ENCODE data around the gene MAGI1.

MAGI1 gene

GRCh38 chr3:65971293-65972252 is 67.1 kb downstream of the MAGI1 start:
- DNase-seq: no peak

- DNase-seq: no peak
Observed at GRCh38 chr3:65968996-65969395, 69.7 kb downstream of the MAGI1 start.

GRCh38 chr3:65967451-65967850 is 71.3 kb downstream of the MAGI1 start:
- DNase-seq: no peak

GRCh38 chr3:65964838-65965237 is 73.9 kb downstream of the MAGI1 start:
- no peak for DNase-seq

GRCh38 chr3:65963787-65964677 is 74.7 kb downstream of the MAGI1 start:
- peak; percentile 16 for DNase-seq

- no peak for DNase-seq
Observed at GRCh38 chr3:65961733-65962132, 77.0 kb downstream of the MAGI1 start.

GRCh38 chr3:65961128-65961527 is 77.6 kb downstream of the MAGI1 start:
- no peak for DNase-seq

- DNase-seq: no peak
Observed at GRCh38 chr3:65960087-65960486, 78.6 kb downstream of the MAGI1 start.

- DNase-seq: no peak
Observed at GRCh38 chr3:65958216-65958615, 80.5 kb downstream of the MAGI1 start.

- no peak for DNase-seq
Observed at GRCh38 chr3:65955792-65956477, 82.8 kb downstream of the MAGI1 start.

- DNase-seq: no peak
Observed at GRCh38 chr3:65953881-65954733, 84.6 kb downstream of the MAGI1 start.

GRCh38 chr3:65953301-65953812 is 85.4 kb downstream of the MAGI1 start:
- no peak for DNase-seq

- no peak for DNase-seq
Observed at GRCh38 chr3:65952842-65953241, 85.9 kb downstream of the MAGI1 start.

GRCh38 chr3:65951836-65952505 is 86.7 kb downstream of the MAGI1 start:
- DNase-seq: no peak

- DNase-seq: no peak
Observed at GRCh38 chr3:65950340-65951326, 88.1 kb downstream of the MAGI1 start.

- no peak for DNase-seq
Observed at GRCh38 chr3:65948841-65949573, 89.7 kb downstream of the MAGI1 start.

- no peak for DNase-seq
Observed at GRCh38 chr3:65946438-65946837, 92.3 kb downstream of the MAGI1 start.

- no peak for DNase-seq
Observed at GRCh38 chr3:65945953-65946352, 92.8 kb downstream of the MAGI1 start.

- DNase-seq: no peak
Observed at GRCh38 chr3:65945480-65945879, 93.2 kb downstream of the MAGI1 start.

Data from stimulated activated CD4-positive, alpha-beta T cell treated with anti-CD3 and anti-CD28 coated beads, Interleukin-4, amount 100 ng/mL, for 1 hour (primary cell).